GM23248 (cell line): Measurements from ENCODE around the gene TIMM22. TPM values are rescaled to one million over a fixed set of nuclear protein-coding genes. Genes with fewer than 3 reads are reported as not detected.

Experiments
- DNase-seq: peaks from one replicate; pipeline ENCODE4 v3.0.0-alpha.2; 2015
- H2AFZ ChIP-seq: fragments of 200-600 bp; sonication (generic); 2 replicates; pipeline ENCODE4 v1.6.1; 2016; ENCODE audit warnings: antibody characterized with exemption
- H3F3A ChIP-seq: fragments of 200-600 bp; sonication (generic); 2 replicates; pipeline ENCODE4 v1.6.1; 2016; ENCODE audit warnings: mild to moderate bottlenecking, antibody characterized with exemption, mixed run types; ENCODE audit not compliant: insufficient read depth
- H3K27ac ChIP-seq: fragments of 200-600 bp; sonication (generic); 2 replicates; pipeline ENCODE4 v1.5.1; 2016; ENCODE audit warnings: mild to moderate bottlenecking
- H3K27me3 ChIP-seq: fragments of 200-600 bp; sonication (generic); replicated peaks from 2 replicates; pipeline ENCODE4 v1.6.1; 2016; ENCODE audit warnings: mild to moderate bottlenecking; ENCODE audit not compliant: insufficient read depth
- H3K36me3 ChIP-seq: fragments of 200-600 bp; sonication (generic); 2 replicates; pipeline ENCODE4 v1.6.1; 2016; ENCODE audit warnings: low read depth, mild to moderate bottlenecking
- H3K4me1 ChIP-seq: fragments of 200-600 bp; sonication (generic); 2 replicates; pipeline ENCODE4 v1.6.1; 2016; ENCODE audit warnings: mild to moderate bottlenecking; ENCODE audit not compliant: insufficient read depth
- H3K4me2 ChIP-seq: fragments of 200-600 bp; sonication (generic); one replicate; pipeline ENCODE4 v1.6.1; 2016; ENCODE audit warnings: mild to moderate bottlenecking; ENCODE audit not compliant: unreplicated experiment
- H3K4me3 ChIP-seq: fragments of 200-600 bp; sonication (generic); 2 replicates; pipeline ENCODE4 v1.5.1; 2016; ENCODE audit warnings: mild to moderate bottlenecking
- H3K79me2 ChIP-seq: fragments of 200-600 bp; sonication (generic); 2 replicates; pipeline ENCODE4 v1.6.1; 2016; ENCODE audit warnings: mild to moderate bottlenecking; ENCODE audit not compliant: insufficient read depth
- H3K9ac ChIP-seq: fragments of 200-600 bp; sonication (generic); 2 replicates; pipeline ENCODE4 v1.6.1; 2016; ENCODE audit warnings: mild to moderate bottlenecking
- H3K9me2 ChIP-seq: fragments of 200-600 bp; sonication (generic); 2 replicates; pipeline ENCODE4 v1.6.1; 2016; ENCODE audit warnings: mixed run types, mild to moderate bottlenecking, moderate library complexity; ENCODE audit not compliant: insufficient read depth
- H3K9me3 ChIP-seq: fragments of 200-600 bp; sonication (generic); one replicate; pipeline ENCODE4 v1.6.1; 2017; ENCODE audit warnings: low read depth
- H4K20me1 ChIP-seq: fragments of 200-600 bp; sonication (generic); 2 replicates; pipeline ENCODE4 v1.6.0; 2016; ENCODE audit not compliant: insufficient read depth
- EZH2 ChIP-seq: fragments of 200-600 bp; sonication (generic); IDR thresholded peaks from 2 replicates; pipeline ENCODE4 v1.6.1; 2018; ENCODE audit warnings: antibody characterized with exemption, mild to moderate bottlenecking; ENCODE audit not compliant: insufficient read depth, poor library complexity, severe bottlenecking
- EZH2phosphoT487 ChIP-seq: fragments of 200-600 bp; sonication (generic); IDR thresholded peaks from 2 replicates; pipeline ENCODE4 v1.6.1; 2018; ENCODE audit warnings: antibody characterized with exemption, moderate library complexity, mild to moderate bottlenecking, low read depth; ENCODE audit not compliant: insufficient read depth
- WGBS, 2 experiments: methylation state at CpG; one replicate each; pipeline ENCODE4 v1.1.6; 2015 to 2017; ENCODE audit warnings: low lambda C conversion rate in 2 of 2, low coverage in 1 of 2; ENCODE audit errors: missing lambda C conversion rate in 2 of 2; 5-methylcytosine and 5-hydroxymethylcytosine counted together
- in situ Hi-C: fragments of 300-500 bp; cut with MboI; formaldehyde crosslinking; loops from 2 replicates; pipeline ENCODE4 v1.15.0; 2020
- polyA plus RNA-seq: library from polyadenylated mRNA; unstranded; fragments of >200 nt; fragmentation: Nextera tagmentation; extraction: Ambion mirVana; gene quantifications from 2 replicates; pipeline ENCODE4 v1.2.1, GENCODE V29; 2016
- total RNA-seq: library from RNA; depleted of rRNA; stranded (reverse); fragments of >200 nt; shearing (Covaris generic); gene quantifications from 2 replicates; pipeline ENCODE4 v1.2.3, GENCODE V29; 2014

TIMM22 gene
- total and polyA plus RNA-seq, 2 experiments from 2014 or later: 19.2 to 26.1 TPM

DNA sequence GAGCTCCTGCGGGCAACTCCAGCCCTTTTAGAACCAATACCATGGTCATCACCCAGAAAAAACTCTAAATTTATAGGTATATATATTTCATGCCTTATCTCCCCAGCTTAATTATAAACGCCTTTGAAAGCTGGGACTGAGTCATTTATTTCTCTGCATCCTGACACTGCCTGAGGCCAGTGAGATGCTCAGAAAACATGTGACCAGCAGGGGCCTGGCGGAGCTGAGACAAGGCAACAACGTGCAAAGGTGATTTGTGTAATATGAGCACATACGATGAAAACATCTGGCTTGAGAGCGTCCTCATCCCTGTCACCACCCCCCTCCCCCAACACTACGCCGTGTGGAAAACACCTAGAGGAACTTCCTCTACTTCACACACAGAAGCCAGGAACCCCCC, 40.0 kb upstream of the TIMM22 start:
- H3K27ac ChIP-seq: no peak overlapping the region
- no peaks in the 10 kb centered on the region for H3K27me3 ChIP-seq
- H3K4me1 ChIP-seq: no peaks in the 10 kb centered on the region
- peak; percentile 52 for DNase-seq
- H3K4me2 ChIP-seq: no peak overlapping the region
- 66 to 70% methylated on average over 8 of the region's 8 CpGs for WGBS, 2 experiments
- H3K9me2 ChIP-seq: no peaks in the 10 kb centered on the region
- no peak overlapping the region for H2AFZ ChIP-seq
- in situ Hi-C loops: no loop called here
- no peaks in the 10 kb centered on the region for H3F3A ChIP-seq
- H3K79me2 ChIP-seq: peaks cover 56% of the 10 kb centered on the region
- no peaks in the 10 kb centered on the region for H3K9me3 ChIP-seq
- H3K36me3 ChIP-seq: no peaks in the 10 kb centered on the region
- no peaks in the 10 kb centered on the region for H4K20me1 ChIP-seq
- no peak for TF ChIP-seq EZH2
- no peak for TF ChIP-seq EZH2phosphoT487
- H3K4me3 ChIP-seq: no peak overlapping the region
- H3K9ac ChIP-seq: no peak overlapping the region

DNA sequence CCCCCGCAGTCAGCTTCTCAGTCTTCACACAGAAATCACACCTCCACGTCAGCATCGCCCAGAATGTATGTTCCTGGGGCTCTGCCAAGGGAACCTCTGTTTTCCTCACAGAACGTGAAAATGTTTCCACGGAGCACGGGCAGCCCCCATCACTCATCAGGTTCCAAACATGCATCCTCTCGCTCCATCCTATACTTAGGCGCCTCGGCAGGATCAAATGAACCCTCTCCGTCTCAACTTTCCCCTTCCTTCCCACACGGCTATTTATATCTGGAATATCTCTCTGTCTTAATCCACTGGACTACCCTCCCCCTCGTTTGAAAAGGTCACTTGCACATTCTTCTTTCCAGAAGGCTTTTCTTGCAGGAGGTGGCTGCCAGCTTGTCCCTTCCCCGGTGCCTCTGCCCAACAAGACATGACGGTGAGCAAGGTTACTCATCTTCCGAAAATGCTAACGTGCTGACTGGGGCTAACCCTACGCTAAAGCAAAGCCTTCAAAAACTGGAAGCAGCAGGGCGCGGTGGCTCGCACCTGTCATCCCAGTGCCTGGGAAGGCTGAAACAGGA, 39.0 kb upstream of the TIMM22 start:
- no peak for TF ChIP-seq EZH2phosphoT487
- no peak for TF ChIP-seq EZH2
- Histone ChIP-seq H4K20me1 (no peaks in the 10 kb centered on the region), H3K9me2 (no peaks in the 10 kb centered on the region), H3K27ac (no peak overlapping the region), H3K4me2 (no peak overlapping the region), H3K4me1 (no peaks in the 10 kb centered on the region), H3K9ac (no peak overlapping the region), H3K27me3 (no peaks in the 10 kb centered on the region), H3K79me2 (peaks cover 66% of the 10 kb centered on the region), H3F3A (no peaks in the 10 kb centered on the region), H3K9me3 (no peaks in the 10 kb centered on the region), H3K36me3 (no peaks in the 10 kb centered on the region), H3K4me3 (no peak overlapping the region), H2AFZ (no peak overlapping the region)
- in situ Hi-C loops: no loop called here
- DNase-seq: no peak
- 87% methylated on average over 20 of the region's 20 CpGs for WGBS, 2 experiments

GRCh38 chr17:958712-959451, 38.0 kb upstream of the TIMM22 start:
- DNase-seq: no peak

GRCh38 chr17:962166-962565, 34.8 kb upstream of the TIMM22 start:
- 96% methylated on average over 8 of the region's 8 CpGs for whole genome bisulfite sequencing, 2 experiments
- Histone ChIP-seq H3K79me2 (peaks cover 87% of the 10 kb centered on the region), H3K9me2 (no peaks in the 10 kb centered on the region), H4K20me1 (no peaks in the 10 kb centered on the region), H2AFZ (no peak overlapping the region), H3K9me3 (no peaks in the 10 kb centered on the region), H3K4me1 (no peaks in the 10 kb centered on the region), H3K36me3 (no peaks in the 10 kb centered on the region), H3K4me3 (no peak overlapping the region), H3K27ac (no peak overlapping the region), H3K9ac (no peak overlapping the region), H3K4me2 (no peak overlapping the region), H3K27me3 (no peaks in the 10 kb centered on the region), H3F3A (no peaks in the 10 kb centered on the region)
- in situ Hi-C loops: no loop called here
- TF ChIP-seq EZH2phosphoT487 (no peak), EZH2 (no peak)
- DNase-seq: no peak

More at GRCh38 chr17:958712-959451, 38.0 kb upstream of the TIMM22 start:
- no peak overlapping the region for H3K4me2 ChIP-seq
- no peak overlapping the region for H2AFZ ChIP-seq
- TF ChIP-seq EZH2phosphoT487: no peak
- peaks cover 67% of the 10 kb centered on the region for H3K79me2 ChIP-seq
- no peaks in the 10 kb centered on the region for H3K27me3 ChIP-seq
- H3K36me3 ChIP-seq: no peaks in the 10 kb centered on the region
- no peaks in the 10 kb centered on the region for H3K9me3 ChIP-seq
- no peak overlapping the region for H3K4me3 ChIP-seq
- no peaks in the 10 kb centered on the region for H3F3A ChIP-seq
- H3K4me1 ChIP-seq: no peaks in the 10 kb centered on the region
- H4K20me1 ChIP-seq: no peaks in the 10 kb centered on the region
- WGBS, 2 experiments: 92% methylated on average over 31 of the region's 31 CpGs
- in situ Hi-C loops: no loop called here
- no peak overlapping the region for H3K9ac ChIP-seq
- no peaks in the 10 kb centered on the region for H3K9me2 ChIP-seq
- no peak overlapping the region for H3K27ac ChIP-seq
